ENCODE data around the gene GPR108.
"Not testable (repeated sequence)": the region's sequence is repeated elsewhere in the genome, so short reads cannot be mapped to it uniquely, and the experiment has no call there.

The GPR108 gene

GRCh38 chr19:6760606-6761005 lies 23.2 kb upstream of the GPR108 start:
- no peak for DNase-seq

DNA sequence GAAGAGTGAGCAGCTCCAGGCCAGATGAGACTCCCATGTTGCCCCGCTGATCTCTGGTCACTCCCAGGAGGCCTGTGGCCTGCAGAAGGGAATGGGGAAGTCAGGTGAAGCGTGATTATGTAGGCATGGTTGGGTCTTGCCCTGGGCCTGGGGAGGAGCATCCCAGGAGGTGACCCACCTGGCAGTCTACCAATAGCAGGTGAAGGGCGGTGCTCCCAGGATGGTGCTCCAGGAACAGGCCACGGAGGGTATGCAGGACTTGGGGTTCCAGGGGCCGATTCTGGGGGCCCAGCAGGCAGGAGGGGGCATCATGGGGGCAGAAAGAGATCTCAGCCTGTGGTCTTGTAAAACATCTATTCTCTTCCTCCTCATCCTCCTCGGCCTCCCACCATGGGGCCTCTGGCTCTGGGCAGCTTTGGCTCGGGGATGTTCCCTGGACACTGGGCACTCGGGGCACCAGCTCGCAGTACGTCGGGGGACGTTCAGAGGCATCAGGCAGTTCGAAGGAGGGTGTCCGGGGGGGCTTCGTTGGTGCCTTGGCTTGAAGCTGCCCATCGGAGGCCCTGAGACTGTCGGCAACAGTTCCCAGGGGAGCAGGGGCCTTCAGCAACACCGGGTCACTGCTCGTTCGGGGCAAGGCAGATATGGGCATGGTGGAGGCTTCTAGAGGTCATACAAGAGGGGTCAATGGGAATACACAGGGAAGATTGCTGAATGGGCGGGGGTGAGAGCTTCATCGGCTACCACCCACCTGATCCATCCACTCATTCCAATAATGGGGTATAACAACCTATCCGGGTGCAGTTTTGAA lies 17.5 kb upstream of the GPR108 start:
- DNase-seq: no peak

- no peak for DNase-seq
Measured at GRCh38 chr19:6754136-6754535, 16.8 kb upstream of the GPR108 start.

DNA sequence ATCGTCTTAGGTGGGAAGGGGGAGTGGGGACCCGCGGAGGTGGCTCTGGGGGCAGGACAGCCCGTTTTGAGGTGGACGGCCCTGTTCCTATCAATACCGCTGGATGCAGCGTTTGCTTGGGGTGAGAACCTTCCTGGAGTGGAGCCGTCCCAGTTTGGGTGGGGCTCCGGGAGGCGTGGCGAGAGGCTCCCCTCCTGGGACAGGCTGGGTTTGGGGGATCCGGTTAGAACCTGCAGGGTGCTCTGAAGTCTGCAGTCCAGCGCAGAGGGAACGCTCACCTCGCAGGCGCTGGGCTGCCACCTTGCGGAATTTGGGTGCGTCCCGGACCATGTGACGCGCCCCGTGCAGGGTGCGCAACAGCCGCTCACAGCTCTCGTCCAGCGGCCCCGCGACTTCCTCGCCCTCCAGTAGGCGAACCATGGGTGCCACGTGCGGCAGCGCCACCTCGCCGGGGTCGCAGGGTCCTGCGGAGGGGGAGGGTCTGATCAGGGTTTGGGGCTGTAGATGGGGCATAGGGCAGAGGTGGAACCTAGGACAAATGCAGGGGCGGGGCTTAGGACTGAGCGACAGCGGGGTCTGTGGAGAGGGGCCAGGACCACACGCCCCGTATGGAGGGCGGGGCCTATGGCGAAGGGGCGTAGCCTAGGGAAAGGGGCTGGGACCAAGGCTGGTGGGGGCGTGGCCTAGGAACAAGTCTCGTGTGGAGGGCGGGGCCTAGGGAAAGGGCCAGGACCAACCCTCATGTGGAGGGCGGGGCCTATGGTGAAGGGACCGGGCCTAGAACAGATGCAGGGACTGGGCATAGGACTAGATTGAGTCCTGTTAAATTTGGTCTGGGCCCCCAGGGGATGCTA lies 16.0 kb upstream of the GPR108 start:
- DNase-seq: peak; percentile 84

DNA sequence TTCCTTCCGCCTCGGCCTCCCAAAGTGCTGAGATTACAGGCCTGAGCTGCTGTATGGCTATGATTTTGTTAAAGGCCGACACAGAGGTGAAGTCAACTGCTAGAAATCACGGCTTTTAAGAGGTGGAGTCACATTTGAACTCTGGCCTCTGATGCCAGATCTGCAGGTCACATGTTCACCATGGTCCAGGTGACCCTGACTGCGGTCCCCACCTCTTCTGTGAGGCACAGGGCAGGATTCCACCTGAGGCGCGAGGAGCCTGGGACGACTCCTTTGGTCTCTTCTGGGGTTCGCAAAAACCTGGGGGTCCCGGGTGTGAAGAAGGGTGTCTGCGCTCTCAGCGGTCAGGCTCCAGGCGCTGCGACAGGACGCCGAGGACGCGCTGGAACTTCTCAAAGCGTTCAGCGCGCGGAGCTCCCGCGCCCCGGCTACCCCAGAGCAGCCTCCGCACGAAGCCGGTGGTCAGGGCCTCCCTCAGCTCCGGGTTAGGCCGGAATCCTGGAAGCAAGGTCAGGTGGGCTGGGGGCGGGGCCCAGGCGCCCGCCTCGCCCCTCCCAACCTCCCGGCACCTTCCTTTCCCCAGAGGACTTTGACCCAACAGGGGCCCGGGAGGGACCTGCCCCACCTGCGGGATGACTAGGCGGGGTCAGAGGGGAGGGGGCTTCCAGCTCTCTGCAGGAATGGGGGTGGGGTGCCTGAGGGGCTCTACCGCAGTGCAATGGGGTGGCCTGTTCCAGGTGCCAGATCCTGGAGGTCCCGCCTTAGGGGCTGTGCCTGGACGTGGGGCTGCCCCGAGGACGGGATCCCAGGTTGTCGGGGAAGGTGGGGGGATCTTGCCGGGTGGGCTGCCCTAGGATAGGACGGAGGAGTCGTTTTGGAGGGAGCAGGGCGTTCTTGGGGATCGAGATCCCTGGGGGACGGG lies 15.1 kb upstream of the GPR108 start:
- DNase-seq: no peak

- no peak for DNase-seq
Measured at GRCh38 chr19:6751189-6751588, 13.8 kb upstream of the GPR108 start.

DNA sequence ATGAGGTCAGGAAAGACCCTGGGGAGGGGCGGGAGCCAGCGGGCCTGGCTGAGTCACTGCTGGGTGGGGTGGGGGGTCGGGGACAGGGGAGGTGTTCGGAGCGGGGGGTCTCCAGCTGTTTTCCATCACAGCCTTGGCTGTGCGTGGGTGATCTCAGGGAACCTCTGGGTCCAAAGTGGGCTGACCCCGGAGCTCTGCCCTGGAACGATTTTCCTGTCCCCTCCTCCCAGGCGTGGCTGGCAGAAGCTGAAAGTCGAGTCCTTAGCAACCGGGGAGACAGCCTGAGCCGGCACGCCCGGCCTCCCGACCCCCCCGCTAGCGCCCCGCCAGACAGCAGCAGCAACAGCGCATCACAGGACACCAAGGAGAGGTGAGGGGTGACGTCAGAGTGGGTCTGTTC lies 12.7 kb upstream of the GPR108 start:
- DNase-seq: no peak

- not testable (repeated sequence) for DNase-seq
Measured at GRCh38 chr19:6748543-6748942, 11.2 kb upstream of the GPR108 start.

DNA sequence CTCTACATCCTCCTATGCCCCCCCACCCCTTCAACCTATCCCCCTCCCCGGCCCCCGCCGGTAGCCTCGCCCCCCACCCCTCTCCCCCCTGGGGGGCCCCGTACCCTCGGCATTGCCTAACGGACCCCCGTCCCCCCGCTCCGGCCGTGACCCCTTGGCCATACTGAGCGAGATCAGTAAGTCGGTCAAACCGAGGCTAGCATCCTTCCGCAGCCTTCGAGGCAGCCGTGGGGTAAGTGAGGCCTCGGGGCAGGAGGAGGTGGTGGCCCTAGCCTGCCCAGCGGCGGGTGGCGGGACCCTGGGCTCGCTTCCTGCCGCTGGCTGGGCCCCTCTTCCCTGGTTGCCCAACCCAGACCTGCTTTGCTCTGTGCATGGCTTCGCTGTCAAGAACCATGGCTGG lies 8.6 kb upstream of the GPR108 start:
- DNase-seq: no peak

- DNase-seq: no peak
Measured at GRCh38 chr19:6744381-6745301, 7.3 kb upstream of the GPR108 start.

GRCh38 chr19:6743714-6744380 lies 6.5 kb upstream of the GPR108 start:
- no peak for DNase-seq

GRCh38 chr19:6743066-6743465 lies 5.7 kb upstream of the GPR108 start:
- no peak for DNase-seq

DNA sequence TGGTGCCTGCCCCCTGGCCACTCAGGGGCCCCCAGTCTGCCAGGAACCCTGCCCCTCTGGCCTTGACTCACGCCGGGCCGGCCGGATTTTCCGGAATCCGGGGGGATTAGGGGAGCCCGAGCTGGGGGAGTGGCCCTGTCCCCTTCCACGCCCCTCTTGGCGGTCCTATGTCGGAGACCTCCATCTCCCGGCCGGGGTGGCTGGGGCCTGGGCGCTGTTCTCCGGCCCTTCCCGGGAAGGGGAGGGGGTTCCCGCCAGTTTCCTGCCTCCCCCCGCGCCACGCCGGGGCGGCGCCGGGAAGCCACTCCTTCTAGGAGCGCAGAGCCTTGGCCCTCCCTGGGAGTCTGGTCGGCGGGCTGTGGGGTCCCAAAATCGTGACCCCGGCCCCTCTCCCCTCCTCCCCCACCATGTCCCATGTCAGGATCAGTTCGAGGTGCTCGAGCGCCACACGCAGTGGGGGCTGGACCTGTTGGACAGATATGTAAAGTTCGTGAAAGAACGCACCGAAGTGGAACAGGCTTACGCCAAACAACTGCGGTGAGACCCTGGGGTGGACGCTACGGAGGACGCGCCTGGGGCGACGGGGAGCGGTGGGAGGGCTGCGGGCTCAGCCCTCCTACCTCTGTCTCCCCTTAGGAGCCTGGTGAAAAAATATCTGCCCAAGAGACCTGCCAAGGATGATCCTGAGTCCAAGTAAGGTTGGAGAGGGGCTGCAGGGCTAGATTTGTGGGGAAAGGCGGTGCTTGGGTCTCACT lies 3.4 kb upstream of the GPR108 start:
- DNase-seq: peak; percentile 71

- peak; percentile 75 for DNase-seq
Measured at GRCh38 chr19:6739883-6740588, 2.7 kb upstream of the GPR108 start.

DNA sequence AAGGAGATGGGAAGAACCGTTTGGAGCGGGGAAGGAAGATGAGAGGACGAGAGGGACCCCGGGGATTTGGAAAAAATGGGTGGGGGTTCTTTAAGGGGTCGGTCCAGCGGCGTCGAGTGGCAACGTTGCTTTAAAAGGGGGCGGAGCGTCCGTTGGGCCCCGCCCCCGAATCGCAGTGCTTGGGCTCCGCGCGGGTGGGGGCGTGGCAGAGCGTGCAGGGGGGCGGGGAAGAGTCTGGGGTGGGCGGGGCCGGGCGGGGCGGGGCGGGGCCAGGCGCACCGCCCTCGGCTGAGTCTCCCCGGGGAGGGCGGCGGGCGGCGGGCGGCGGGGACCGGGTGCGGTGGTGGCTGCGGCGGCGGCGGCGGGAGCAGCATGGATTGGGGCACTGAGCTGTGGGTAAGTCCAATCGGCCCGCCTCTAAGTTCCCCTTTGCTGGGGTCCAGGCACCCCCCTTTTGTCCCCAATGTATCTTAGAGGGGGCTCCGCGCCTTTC lies 2.1 kb upstream of the GPR108 start, which contains the start of gene TRIP10:
Gene TRIP10 (plus strand): TSS at position 291 of the 493 bp plus-strand sequence. CDS start 82 bp downstream, at position 373.
- DNase-seq: peak; percentile 95

- no peak for DNase-seq
Measured at GRCh38 chr19:6738787-6739389, 1.5 kb upstream of the GPR108 start.

- DNase-seq: peak; percentile 79
Measured at GRCh38 chr19:6737873-6738786, 750 bp upstream of the GPR108 start.

DNA sequence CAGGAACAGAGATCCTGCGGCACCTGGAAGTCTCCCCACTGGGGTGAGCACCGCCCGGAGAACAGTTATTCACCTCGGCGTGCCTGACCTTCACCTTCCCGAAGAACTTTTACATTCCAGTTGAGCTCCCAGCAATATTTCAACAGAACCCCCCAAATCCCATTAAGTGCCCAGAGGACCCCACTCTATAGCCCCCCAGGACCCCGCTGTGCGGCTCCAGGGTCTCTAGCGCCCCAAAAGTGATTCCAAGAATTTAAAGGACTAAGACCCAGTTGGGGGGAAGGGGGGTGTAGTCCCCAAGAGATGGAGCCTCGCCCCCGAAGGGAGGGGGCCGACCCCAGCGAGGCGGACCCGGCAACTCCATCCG lies 480 bp downstream of the GPR108 start:
- DNase-seq: no peak

Measured in suppressor macrophage treated with lipopolysaccharide for 4 hours (primary cell).